Jurkat, Clone E6-1 (cell line): Measurements from ENCODE around the gene EGR4.

Experiments
- DNase-seq: peaks from one replicate; pipeline ENCODE4 v3.0.0-alpha.2; 2011; ENCODE audit warnings: low read depth, low spot score
- H3K4me3 ChIP-seq: 2 replicates; pipeline ENCODE4 v1.5.1; 2011; ENCODE audit warnings: mild to moderate bottlenecking, low read length, control low read depth, moderate library complexity

The EGR4 gene

DNA sequence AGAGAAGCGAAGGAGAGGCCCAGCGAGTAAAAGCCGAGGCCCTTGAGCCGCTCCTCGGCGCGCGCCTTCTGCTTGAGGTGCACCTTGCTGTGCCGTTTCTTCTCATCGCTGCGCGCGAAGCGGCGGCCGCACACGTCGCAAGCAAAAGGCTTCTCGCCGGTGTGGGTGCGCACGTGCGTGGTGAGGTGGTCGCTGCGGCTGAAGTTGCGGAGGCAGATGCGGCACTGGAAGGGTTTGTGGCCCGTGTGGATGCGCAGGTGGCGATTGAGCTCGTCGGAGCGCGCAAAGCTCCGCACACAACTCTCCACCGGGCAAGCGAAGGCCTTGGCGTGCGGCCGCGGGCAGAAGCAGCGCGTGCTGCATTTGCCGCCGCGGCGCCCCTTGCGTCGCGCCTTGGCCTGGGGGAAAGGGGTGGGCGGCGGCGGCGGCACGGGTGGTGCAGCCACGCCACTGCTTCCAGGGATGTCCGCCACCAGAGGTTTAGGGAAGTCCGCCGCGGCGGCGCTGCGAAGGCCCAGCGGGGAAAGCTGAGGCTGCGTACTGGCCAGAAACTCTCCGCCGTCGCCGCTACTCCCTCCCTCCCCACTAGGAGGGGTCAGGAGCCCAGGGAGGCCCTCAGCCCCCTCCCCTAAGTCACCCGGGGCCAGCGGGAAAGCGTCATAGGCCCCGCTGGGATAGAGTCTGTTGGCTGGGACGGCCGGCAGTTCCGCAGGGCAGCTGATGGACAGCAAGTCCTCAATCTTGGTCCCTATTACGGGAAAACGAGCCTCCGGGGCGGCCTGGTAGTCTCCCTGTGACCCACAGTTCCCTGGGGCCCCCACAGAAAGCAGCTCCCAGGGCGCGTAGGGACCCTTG lies 1.7 kb downstream of the EGR4 start:
- peak overlapping the region; percentile 13; the same call in 1 of the 2 replicates for H3K4me3 ChIP-seq

DNA sequence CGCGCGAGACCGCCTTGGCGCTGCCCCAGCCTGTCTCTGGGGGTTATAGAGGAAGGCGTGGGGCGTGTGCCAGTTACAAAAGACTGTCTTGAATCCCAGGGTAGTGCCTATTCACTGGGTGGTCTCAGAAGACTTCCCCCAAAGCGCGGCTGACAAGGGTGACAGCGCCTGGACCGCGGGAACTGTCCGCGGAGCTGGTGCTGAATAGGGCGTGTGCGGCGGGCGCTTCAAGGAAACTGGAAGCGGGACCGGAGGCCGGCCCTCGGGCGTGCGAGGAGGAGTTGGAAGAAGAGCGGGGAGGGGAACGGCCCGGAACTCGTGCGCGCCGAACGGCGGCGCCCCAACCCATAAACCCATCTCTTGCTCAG lies 2.3 kb downstream of the EGR4 start:
- peak; percentile 51 for DNase-seq

More for the DNA sequence above, 1.7 kb downstream of the EGR4 start:
- no peak for DNase-seq

DNA sequence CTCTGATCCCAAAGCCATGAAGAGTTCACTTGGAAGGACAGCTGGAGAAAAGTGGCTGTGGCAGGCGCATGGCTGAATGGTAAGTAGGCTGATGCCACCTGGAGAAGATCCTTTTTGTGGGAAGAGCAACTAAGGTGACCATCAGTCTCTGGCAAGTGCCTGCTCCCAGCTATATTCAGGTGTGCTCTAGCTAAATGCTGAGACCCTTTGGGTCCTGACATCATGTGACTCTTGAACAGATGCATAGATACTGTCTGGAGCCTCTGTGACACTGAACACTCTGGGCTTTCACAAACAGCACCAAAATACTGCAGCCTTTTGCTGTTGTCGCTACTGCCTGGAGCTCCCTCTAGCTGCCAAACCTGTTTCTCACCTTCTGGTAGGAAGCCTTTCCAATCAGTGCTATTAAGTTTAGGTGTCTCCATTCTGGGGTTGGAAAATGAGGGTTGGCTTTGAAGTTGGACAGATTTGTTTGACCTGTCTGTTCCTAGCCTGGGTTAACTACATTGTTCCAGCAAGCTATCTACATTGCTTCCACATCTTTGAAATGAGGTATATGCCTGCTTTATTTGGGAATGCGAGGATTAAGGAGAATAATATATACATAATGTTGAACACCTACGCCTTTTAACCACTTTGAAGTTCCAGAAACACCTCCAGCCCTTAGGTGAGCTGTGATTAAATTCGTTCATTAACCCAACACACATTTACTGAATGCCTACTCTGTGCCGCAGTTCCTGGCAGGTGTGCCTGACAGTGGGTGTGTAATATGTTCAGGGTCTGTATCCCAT lies 3.1 kb downstream of the EGR4 start:
- DNase-seq: peak; percentile 48
- H3K4me3 ChIP-seq: no peak overlapping the region

More for the DNA sequence above, 2.3 kb downstream of the EGR4 start:
- peak overlapping the region; percentile 13; the same call in 1 of the 2 replicates for H3K4me3 ChIP-seq

DNA sequence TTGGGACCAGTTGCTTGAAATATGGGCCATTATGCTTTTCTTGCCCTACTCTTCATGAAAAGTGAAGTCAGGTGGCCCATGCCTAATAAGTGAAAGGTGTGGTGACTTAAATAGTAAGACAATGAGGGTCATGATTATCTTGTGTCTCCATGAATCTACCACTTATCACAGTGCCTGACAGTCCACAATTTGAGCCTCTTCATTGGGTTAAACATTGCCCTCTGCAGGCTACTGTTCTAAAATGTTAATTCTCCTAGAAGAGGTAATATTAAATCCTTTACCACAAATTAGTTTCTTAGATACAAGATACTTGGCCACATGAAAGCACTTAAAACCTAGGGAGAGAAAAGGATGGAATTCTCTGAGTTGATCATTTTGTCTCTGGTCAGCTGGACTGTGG lies 4.0 kb downstream of the EGR4 start:
- H3K4me3 ChIP-seq: no peak overlapping the region
- DNase-seq: no peak

DNA sequence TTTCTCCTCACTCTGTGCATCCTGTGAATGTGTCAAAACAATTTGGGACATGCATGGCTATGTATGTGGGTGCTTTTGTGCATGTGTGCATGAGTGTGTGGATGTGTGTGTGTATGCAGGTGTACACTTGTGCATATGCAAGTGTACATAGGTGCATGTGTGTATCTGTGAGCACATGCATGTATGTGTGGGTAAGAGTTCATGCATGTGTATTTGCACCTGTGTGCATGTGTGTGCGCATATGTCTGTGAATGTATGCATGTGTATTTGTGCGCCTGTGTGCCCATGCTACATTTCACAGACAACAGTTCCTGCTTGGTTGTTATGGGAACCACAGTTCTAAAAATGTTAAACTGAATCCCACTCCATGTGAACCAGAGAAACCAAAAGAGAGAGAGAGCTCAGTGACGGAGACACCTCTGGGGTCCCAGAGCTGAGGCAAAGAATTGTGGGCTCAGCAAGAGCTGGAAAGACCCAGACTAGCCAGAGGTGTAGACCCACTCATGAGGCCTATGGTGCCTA lies 7.2 kb downstream of the EGR4 start:
- no peak overlapping the region for H3K4me3 ChIP-seq
- DNase-seq: no peak

DNA sequence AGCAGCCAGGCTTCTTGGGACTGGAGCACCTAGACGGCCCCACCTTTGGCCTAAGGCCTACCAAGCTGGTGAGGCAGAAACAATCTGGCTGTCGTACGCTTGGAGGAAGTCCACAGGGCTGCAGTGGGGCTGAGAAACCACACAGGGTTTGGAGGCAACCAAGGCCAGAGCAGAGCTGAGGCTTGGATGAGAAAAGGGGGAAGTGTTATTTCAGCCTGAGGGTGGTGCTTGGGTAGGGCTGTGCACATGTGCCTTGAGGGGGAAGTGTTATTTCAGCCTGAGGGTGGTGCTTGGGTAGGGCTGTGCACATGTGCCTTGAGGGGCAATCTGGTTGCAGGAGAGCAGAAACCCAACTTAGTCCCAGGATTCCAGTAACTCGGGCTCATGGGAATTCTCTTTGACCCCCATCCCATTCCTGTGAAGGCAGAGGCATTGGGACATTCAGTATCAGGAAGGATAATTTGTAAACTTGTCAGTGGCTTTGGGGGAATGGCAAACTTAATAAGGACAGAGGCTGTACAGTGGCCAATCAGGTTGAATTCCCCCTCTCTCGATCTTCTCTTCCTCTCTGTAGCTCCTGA lies 8.1 kb downstream of the EGR4 start:
- peak overlapping the region; percentile 76 for H3K4me3 ChIP-seq
- peak; percentile 67 for DNase-seq

DNA sequence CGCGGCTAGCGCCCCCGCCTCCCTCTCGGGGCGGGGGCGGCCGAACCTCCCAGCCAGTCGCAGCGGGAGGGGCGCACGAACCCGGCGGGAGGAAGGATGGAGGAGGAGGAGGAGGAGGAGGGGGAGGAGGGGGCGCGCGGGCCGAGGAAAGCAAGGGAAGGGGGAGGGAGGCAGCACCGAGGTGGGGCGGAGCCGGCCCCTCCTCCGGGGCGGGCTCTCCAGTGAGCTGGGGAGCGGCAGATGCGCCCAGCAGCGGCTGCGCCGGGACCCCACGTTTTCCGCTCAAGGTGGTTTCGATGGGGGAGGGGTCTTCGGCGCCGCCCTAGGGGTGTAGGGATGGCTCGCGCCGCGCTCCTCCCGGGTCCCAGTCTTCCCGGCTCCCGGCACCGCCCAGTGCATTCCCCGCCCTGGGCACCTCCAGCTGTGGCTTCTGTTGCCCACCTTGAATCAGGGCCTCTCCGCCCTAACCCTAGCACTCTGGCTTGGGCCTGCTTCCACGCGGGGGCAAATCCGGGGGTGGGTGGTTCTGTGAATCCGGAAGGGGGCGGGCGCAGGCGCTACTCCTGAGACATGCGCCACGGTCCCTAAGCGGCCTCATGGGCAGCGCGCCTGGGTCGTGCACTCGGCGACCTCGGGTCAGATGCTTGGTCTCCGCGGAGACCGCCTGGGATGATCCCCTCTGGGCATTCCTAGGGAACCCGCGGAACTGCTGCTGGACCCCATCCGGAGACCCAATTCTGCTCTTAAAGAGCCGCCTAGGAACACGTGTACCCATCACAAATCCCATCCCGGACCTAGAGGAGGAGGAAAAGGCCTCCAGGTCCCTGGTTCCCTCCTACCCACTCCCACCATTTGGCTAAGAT lies 8.8 kb downstream of the EGR4 start, which contains the start of gene FBXO41:
Gene FBXO41, minus strand, starts transcription at position 183 of the 863 bp plus-strand sequence. CDS start 14,848 bp downstream, outside the sequence.
- peak within 1 kb of the TSS; percentile 76 for H3K4me3 ChIP-seq
- peak; percentile 86 for DNase-seq

DNA sequence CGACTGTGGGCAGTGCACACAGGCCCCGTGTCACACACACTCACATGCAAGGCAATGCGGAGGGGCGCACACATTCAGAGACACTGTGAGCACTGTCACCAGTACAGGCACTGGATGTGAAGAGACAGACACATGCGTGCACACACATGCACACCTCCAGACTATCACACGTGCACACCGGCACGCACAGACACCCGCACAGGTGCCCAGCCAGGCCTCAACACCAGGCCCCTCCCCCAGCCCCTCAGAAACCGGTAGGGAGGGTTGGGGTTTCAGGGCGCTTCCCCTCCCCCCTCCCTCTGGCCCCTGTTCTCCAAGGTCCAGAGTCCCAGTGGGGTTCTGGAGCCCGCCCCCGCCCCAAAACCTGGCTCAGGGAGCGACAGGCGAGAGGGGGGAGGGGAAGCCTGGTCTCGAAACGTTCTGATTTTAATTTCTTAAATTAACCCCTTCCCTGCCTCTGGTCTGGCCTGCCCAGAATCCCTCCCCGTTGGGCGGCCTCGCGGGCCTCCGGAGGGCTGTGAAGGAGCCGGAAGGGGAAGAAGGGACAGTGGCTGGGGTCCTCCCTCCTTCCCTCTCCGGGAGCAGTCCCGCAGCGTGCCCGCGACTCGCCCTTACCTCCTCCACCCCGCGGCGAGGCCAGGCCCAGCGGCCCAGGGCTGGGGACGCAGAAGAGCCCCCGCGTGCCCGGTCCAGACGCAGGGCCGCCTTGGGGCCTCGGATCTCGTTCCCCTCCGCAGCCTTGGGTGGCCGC lies 9.6 kb downstream of the EGR4 start:
- no peak for DNase-seq
- peak overlapping the region; percentile 76 for H3K4me3 ChIP-seq

DNA sequence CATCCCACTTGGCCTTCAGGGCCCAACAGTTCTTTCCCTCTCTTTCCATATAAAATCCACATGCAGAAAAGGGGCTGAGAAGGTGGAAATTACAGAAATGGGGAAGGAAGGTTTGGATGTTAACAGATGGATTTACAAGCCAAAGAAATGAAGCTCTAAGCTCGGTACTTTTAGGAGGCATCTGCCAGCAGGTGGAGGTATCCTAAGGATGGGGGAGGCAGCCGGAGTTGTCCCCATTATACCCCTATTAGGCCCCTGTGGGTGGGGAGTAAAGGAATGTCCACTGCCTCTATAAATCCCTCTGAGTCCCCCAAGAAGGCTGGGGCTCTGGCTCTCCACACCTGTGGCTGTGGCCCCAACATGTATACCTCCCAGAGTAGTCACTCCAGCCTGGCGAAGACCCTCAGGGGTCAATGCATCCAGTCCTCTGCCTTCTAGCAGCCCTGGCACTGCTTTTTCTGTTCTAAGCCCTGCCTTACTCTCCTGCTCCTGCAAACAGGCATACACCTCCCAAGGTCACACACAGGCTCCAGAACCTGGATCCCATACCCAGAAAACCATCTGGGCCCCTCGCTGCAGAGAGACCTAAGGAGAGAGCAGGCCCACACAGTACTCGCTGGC lies 10.3 kb downstream of the EGR4 start:
- peak overlapping the region; percentile 76 for H3K4me3 ChIP-seq
- no peak for DNase-seq

DNA sequence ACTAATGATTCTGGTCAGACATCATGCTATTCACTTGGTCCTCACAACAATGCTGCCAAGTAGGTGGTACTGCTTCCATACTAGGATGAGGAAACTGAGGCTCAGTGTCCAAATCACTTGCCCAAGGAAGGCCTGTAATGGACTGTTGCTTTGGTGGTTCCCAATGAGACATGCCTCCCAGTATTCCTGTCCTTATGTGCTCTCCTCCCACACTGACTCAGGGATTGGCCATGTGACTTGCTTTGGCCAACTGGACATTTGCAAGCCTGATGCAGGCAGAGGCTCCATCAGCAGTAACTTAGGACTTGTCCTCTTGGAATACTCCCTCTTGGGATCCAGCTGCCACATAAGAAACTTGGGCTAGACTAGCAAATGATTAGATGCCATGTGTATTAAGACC lies 12.1 kb downstream of the EGR4 start:
- no peak for DNase-seq
- no peak overlapping the region for H3K4me3 ChIP-seq

DNA sequence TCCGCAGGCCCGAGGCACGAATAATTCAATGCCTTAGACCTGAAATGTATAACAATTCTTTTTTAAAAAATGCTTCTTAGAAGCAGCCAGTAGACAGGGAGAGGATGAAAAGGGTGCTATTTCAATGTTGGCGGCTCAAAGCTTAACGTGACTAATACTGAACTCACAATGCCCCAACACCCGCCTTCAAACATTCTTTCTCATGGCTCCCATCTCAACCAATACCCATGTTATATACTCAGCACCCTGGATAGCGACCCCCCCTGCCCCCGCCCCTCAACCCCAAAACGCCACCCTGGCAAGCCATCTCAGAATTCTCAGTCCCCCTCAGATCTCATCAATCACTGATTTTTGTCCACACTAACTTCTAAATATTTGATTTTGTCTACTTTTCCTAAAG lies 13.5 kb downstream of the EGR4 start:
- no peak for DNase-seq

DNA sequence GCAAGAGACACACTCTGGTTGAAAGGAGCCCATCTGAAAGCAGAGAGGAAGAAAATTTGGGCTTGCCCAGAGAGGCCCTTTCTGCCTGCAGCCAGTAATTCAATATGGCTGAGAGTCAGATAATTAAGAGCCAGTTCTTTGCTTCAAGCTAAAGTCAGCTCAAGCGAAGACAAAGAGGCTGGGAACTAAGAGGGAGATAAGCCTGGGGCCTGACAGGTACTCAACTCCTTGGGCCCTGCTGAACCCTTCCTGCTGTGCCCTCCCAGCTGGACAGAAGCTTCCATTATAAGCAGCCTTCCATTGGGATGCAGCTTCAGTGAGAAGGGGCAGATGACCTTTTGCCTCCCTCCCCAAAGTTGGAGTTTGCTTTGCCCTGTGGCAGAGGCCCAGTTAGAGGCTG lies 21.1 kb downstream of the EGR4 start:
- H3K4me3 ChIP-seq: no peak overlapping the region
- no peak for DNase-seq

More for the DNA sequence above, 13.5 kb downstream of the EGR4 start:
- no peak overlapping the region for H3K4me3 ChIP-seq

DNA sequence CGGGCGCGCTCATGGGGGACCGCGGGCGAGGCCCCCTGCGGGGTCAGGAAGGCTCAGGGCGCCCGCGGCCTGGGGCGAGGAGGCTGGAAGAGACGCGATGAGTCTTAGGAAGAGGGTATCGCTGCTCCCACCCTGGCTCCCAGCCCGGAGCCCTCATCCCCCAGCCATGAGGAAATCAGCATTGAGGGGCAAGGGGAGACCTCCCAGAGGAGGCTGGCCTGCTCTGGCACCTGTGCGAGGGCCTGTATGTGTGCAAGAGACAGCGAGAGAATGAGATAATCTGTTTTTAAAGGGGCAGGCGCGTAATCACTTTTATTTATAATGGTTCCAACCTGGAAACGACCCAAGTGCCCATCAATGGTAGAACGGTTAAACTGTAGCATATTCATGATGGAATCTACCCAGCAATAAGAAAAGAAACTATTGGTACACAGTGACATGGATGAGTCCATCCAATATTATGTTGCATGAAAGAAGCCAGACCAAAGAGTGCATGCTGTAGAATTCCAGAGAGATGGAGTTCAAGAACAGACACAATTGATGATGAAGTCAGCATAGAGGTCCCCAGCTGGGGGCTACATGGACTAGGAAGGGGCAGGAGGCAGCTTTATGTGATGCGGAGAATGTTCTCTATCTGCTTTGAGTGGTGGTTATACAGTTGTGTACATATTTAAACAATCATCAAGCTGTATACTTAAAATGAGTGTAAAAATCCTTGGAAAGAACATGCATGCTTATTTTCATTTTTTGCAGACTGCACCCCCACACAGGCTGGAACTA lies 23.5 kb downstream of the EGR4 start:
- peak overlapping the region; percentile 44 for H3K4me3 ChIP-seq
- no peak for DNase-seq

DNA sequence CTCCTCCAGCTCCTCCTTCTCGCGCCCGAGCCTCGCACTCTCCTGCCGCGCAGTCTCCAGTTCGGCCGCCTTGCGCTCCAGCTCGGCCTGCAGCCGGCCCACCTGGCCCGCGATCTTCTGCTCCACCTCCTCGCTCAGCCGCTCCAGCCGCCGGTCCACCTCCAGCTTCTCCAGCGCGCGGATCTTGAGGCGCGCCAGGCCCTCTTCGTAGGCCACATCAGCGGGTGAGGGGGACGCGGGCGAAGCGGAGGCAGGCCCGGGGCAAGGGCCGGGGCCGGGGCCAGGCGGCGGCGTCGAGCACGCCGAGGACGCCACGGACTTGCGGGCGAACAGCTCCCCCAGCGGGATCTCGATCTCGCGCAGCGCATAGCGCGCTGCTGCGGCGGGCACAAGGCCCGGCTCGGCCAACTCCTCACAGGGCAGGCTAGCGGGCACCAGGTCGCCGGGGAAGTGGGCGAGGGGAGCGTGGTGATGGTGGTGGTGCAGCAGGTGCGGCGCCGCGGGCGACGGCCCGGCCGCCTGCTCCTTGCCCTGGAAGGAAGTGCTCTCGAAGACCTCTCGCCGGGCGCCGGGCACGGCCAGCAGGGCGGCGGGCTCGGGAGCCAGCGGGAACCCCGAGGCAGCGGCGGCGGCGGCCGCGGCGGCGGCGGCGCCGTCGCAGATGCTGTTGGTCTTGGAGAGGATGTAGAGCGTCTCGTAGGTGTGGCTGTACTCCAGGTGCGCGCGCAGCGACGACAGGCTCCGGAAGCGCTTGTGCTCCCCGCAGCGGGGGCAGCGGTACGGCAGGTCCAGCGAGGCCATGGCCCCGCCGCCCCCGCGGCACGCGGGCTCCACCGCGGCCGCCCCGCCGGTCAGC lies 24.3 kb downstream of the EGR4 start:
- peak; percentile 51 for DNase-seq
- peak overlapping the region; percentile 44 for H3K4me3 ChIP-seq

DNA sequence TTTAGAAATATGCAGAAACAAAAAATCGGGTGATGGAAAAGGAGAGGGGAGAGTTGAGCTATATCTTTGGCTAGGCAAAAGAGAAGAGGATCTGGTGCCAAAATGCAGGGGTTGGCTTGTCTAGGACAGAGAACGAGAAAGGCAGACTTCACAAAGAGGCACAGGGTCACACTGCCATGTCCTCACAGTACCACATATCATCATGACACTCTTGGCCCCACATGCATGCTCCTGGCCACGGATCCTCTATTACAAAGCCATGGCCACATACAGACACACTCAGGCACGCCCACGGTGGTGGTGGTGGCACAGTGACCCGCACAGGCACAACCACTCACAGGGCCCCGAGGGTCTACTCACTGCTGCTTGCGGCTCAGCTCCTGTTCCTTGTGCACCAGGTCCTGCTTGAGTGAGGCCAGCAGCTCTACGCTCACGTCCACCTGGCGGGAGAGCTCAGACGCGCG lies 24.9 kb downstream of the EGR4 start:
- no peak overlapping the region for H3K4me3 ChIP-seq
- no peak for DNase-seq

DNA sequence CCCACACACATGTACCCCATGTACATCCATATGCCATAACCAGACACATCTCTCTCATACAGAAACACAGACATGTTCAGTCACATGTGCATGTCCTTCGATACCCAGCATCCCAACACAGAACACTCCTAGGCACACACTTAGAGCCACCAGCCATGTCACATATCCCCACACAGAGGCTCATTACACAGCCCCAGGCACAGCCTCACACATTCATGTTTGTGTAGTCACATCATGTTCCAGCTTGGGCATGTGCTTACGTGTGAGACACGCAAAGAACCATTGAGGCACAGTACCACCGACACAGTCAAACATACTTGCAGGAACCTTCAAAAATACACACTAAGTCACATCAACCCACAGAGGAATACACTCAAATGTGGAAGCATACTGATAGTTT lies 26.3 kb downstream of the EGR4 start:
- H3K4me3 ChIP-seq: no peak overlapping the region
- DNase-seq: no peak
